NCI-H226 (cell line): ENCODE results near the gene SNRNP35.
"Not testable (repeated sequence)": the region's sequence is repeated elsewhere in the genome, so short reads cannot be mapped to it uniquely, and the experiment has no call there.

Experiments
- DNase-seq: peaks from one replicate; pipeline ENCODE4 v3.0.0-alpha.2; 2015

The SNRNP35 gene

DNA sequence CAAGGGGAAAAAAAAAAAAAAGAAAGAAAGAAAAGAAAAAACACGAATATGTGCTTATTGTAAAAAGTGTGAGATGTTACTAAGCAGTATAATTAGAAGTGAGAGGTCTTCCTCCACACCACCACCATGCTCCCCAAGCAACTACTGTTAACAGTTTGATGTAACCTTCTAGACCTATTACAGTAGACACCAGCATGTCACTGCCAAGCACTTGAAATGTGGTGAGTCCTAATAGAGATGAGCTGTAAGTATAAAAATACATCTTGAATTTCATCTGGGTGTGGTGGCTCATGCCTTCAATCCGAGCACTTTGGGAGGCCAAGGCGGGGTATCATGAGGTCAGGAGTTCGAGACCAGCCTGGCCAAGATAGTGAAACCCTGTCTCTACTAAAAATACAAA lies 8.1 kb upstream of the SNRNP35 start:
- no peak for DNase-seq

- DNase-seq, result no peak
Measured at GRCh38 chr12:123450636-123451035, 7.3 kb upstream of the SNRNP35 start.

- DNase-seq, result not testable (repeated sequence)
Measured at GRCh38 chr12:123452276-123452550, 5.7 kb upstream of the SNRNP35 start.

- no peak for DNase-seq
Measured at GRCh38 chr12:123453165-123453564, 4.8 kb upstream of the SNRNP35 start.

- not testable (repeated sequence) for DNase-seq
Measured at GRCh38 chr12:123463174-123463573, 5.2 kb downstream of the SNRNP35 start.

GRCh38 chr12:123465084-123465483 lies 7.1 kb downstream of the SNRNP35 start:
- no peak for DNase-seq

DNA sequence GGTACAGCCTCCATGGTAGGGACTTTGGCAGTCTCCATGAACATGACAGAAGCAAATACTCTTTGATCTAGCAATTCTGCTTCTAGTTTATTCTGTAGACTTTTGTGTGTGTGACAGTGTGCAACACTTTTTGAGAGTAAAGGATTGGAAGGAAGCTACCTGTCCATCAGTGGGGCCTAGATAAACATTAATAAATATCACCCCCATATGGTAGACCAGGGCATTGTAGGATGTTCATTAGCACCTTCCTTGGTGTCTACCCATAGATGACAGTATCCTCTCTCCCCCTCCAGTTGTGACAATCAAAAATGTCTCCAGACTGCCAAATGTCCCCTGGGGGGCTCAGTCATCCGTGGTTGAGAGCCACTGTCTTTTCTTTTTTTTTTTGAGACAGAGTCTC lies 10.8 kb downstream of the SNRNP35 start:
- DNase-seq, result no peak

GRCh38 chr12:123469978-123470377 lies 12.0 kb downstream of the SNRNP35 start:
- no peak for DNase-seq

DNA sequence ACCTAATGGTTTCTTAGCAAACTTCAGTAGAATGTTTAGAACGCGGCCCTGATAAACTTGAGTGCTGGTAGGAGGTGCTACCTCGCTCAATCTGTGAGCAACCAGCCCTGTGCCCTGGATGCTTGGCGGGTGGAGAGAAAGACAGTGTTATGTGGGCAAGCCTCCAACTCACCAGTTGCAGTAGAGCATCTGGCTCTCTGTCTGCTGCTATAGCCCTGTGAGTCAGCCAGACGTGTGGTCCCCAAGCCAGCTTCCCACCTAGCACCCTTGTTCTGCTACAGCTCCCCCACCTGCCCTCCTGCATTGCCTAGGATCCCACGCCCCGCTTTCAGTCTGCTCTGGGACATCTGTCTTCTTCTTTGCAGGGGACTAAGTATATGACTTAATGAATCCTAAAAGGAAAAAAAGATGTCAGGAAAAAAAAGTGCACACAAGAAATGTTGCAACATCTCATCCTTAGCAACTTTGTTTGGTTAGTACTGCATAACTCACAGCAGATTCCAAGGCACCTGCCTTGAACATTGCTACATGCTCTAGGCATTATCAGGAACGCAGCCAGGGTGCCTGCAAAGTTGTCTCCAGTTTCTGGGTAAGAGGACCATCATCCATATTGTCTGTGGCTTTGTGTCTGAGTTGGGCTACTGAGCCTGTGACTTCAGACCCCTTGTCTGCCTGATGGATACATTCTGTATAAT lies 13.6 kb downstream of the SNRNP35 start:
- DNase-seq, result peak; percentile 88

DNA sequence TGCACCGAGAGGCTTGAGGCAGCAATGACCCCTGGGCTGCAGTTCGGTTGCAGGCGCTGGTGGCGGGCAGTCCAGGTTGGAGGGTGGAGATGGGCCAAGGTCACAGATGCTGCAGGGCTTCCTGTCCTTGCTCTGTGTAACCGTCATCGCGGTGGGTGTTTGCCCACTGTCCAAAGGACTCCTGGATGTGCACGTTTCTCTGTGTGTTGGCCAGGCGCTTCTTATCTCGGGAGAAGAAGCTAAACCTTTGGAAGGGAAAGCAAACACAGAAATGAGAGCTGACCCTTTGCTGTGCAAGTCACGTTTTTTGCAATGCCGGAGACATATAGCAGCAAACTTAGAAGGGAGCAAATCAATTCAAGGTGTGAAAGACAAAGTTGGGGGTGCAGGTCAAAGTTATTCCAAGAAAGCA lies 14.5 kb downstream of the SNRNP35 start:
- no peak for DNase-seq

- DNase-seq, result no peak
Measured at GRCh38 chr12:123474485-123475245, 16.7 kb downstream of the SNRNP35 start.

DNA sequence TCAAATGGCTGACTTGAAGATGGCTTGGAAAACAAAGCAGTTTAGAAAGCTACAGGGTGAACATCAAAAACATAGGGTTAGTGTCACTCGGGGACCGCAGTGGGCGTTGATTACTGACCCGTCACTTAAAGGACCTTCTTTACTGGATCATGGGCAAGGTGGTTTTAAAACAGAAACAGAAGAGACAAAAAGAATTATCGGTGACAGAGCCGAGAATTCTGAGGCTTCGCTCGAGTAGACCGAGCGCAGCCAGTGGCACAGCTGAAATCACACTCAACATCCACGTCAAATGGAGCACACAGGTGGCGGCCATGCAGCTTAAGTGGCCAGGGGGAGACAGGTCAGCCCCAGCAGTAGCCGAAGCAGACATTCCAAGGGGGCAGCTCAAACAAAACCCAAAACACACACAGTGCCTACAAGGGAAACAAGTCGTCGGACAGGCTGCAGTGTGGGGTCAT lies 17.3 kb downstream of the SNRNP35 start:
- DNase-seq, result no peak

DNA sequence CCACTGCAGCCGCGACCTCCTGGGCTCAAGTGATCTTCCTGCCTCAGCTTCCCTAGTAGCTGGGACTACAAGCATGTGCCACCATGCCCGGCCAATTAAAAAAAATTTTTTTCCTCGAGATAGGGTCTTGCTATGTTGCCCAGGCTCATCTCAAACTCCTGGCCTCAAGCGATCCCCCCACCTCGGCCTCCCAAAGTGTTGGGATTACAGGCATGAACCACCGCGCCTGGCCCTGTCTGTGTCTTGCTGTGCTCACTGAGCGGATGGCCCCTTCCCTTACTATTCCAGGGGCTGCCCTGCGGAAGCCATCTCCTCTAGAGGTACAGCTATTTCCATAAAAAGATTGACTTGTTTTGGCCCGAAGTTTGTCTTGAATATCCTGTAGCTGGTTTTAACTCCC lies 20.1 kb downstream of the SNRNP35 start:
- no peak for DNase-seq

DNA sequence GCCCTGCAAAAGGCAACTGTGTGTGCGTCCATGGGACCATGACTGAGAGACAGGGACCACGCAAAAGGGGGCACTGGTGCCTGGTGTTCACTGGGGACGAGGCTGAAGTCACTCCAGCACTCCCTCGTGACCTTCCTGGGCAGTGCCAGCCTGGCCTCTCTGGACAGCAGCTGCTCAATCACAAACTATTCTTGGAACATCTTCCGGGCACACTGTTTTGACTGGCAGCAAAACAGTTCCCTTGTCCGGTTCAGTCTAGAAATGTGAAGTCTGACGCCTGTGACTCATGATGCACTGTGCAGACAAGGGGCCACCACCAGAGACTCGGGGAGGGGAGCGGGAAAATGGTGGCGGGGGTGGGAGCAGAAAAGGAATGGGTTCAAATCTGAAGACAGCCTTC lies 20.8 kb downstream of the SNRNP35 start:
- DNase-seq, result no peak

DNA sequence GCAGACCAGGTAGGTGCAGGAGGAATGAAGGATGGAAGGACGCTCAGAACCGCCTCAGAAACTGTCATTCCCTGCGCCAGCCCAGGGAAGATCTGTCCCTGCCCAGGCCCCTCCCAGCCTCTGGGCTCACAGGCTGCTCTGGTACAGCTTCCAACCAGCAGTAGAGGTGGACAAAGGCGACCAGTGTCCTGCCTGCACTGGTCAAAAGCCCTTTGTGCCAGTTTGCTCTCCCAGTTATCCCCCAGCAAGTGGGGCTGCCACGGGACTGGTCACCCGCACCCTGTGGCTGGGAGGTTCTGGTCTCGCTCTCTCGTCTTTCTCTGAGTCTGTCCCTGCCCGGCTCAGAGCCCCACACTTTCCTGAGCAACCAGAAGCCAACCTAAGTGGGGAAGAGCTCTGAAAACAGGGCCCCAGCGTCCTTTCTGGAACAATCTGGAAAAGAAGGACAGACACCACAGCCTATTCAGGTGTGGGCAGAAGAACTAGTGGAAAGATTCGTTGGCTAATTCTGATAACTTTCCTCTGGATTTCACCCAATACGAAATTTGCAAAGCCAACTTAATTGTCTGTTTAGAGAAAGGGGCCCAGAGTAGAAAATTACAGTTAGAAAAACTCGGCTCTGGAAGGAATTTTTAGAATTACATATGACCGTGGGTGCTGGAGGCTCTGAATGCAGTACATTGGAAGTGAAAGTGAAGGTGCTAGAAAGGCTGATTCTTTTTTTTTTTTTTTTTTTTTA lies 21.7 kb downstream of the SNRNP35 start:
- DNase-seq, result no peak

DNA sequence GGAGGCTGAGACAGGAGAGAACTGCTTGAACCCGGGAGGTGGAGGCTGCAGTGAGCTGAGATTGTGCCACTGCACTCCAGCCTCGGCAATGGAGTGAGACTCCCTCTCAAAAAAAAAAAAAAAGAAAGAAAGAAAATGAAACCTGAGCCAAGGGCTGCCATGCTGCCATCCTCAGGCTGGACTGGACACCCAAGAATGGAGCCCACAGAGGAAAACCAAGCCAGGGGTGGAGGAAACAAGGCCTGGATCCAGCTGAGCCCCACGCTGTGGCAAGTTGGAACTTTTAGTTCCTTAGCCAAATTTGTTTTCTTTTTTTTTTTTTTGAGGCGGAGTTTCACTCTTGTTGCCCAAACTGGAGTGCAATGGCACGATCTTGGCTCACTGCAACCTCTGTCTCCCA lies 23.3 kb downstream of the SNRNP35 start:
- DNase-seq, result not testable (repeated sequence)

- no peak for DNase-seq
Measured at GRCh38 chr12:123482876-123483275, 24.9 kb downstream of the SNRNP35 start.

DNA sequence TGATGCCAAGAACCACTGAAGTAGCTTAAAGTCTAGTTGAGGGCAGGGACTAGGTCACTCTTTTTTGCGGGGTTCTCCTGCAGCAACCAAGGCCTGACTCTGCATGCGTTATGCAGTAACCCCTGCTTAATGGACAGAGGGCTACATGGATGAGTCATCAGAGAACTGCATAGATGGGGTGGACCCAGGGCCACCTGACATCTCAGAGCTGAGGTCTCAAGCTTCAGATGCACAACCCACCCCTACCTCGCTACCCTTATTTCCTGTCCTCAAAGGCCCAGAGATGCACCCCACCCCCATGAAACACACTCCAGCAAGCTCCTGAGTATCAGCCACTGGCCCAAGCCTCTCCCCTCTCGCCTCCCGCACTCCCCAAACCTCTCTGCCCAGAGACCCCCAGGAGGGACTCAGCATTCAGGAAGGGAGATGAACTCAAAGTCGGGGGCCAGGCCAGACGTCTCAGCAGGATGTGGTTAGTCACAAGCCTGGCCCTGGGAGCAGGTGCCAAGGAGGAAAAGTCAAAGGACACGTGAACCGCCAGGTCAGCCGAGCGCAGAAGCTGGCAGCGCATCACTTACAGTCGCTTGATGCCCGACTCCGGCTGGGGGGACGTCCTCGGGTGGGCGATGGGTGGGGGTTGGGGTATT lies 25.8 kb downstream of the SNRNP35 start:
- DNase-seq, result no peak

- no peak for DNase-seq
Measured at GRCh38 chr12:123485756-123486155, 27.8 kb downstream of the SNRNP35 start.

DNA sequence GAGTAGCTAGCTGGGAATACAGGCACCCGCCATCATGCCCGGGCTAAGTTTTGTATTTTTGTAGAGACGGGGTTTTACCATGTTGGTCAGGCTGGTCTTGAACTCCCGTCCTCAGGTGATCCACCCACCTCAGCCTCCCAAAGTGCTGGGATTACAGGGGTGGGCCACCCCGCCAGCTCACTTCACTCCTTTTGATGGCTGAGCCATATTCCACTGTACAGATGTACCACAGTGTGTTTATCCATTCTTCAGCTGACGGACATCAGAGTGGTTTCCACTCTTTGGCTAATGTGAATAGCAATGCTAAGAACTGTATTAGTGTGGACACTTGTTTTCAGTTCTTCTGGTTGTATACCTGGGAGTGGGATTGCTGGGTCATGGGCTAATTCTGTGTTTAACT lies 29.5 kb downstream of the SNRNP35 start:
- DNase-seq, result no peak

DNA sequence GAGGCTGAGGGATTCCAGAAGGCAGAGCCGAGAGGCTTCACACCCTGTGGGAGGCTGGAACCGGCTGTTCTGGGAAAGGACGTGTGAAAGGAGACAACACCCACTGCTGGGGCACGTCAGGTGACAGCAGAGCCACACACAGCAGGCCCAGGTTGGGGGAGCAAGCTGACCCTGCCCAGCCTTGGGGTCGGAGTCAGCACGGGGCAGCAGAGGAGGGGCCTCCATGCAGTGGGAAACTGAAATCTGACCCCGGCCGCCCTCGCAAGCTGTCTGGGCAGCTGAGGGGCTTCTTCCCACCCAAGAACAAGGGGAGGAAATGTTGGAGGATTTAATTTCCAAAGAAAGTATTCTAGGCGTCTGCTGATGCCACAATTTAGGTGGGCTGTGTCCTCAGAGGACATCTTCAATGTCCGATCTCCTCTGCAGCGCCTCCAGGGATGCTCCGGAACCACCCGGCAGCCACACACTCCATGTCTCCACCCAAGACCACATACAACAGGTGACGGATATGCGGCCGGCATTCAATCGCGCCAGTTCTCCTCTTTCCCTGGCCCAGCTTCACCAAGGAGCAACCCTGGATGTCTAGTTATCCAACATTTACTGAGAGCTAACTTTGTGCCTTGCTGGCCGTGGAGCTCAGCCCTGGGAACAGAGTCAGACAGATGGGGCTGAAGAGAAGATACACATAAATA lies 30.7 kb downstream of the SNRNP35 start:
- DNase-seq, result no peak

DNA sequence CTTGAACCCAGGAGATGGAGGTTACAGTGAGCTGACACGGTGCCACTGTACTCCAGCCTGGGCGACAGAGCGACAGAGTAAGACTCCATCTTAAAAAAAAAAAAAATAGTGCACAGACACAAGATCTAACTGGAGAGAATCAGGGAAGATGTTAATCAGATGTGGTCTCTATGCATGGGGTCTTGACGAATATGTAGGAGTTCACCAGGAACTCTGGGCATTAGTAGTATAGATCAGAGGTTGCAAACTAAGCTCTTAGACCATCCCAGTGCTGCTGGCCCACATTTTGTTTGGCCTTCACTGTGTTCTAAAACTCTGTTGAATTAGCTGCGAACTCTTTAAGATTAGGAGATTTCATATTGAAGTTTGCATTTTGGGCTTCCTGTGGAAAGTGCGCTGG lies 31.6 kb downstream of the SNRNP35 start:
- DNase-seq, result no peak

DNA sequence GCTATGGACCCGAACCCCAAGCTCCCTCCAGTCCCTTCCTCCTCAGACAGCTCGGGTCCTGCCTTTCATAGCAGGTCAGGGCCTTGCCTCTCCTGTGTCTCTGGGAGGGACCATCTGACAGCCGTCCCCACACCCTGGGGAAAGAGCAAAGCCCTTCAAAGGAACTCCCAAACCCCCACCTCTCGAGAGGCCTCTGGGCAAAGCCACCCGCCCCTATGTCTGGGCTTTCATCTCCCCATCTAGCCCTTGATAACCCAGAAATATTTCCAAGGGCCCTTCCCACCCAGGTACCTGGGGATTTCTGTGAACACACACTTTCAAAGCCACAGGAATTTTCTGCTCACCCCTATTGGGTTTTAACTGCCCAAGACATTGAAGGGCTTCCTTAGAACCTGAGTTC lies 32.1 kb downstream of the SNRNP35 start:
- DNase-seq, result no peak
